GM21619 (cell line): ENCODE results near the gene TADA3.

Source experiments
- ATAC-seq: cut with Tn5 transposase; IDR thresholded peaks from one replicate; pipeline ENCODE4 v1.9.1; 2021; ENCODE audit not compliant: unreplicated experiment

Gene TADA3

GRCh38 chr3:9792405-9793160, at the start of gene TADA3, which contains the start of gene ARPC4:
TADA3 (minus strand) TSS chr3:9792473; CDS start chr3:9791466, 1,007 bp downstream.
ARPC4 (plus strand) TSS chr3:9793082; CDS start chr3:9793122, 40 bp downstream.
- ATAC-seq, result peak; percentile 81

DNA sequence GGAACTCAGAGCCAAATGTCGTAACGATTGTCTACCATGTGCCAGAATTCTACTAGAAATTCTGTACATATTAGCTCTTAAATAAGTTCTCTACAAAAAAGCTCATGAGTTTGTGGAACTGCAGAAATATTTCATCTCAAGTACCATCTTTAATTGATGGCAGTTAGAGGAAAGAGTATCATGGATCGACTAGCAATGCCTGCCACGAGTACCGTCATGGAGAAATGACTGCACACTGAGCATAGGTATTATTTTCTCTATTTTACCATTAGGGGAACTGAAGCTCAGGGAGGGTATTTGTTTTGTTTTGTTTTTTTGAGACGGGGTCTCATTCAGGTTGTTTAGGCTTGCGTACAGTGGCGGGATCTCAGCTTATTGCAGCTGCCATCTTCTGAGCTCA, 48.7 kb upstream of the TADA3 start:
- no peak for ATAC-seq

GRCh38 chr3:9838856-9839255, 46.6 kb upstream of the TADA3 start:
- no peak for ATAC-seq

DNA sequence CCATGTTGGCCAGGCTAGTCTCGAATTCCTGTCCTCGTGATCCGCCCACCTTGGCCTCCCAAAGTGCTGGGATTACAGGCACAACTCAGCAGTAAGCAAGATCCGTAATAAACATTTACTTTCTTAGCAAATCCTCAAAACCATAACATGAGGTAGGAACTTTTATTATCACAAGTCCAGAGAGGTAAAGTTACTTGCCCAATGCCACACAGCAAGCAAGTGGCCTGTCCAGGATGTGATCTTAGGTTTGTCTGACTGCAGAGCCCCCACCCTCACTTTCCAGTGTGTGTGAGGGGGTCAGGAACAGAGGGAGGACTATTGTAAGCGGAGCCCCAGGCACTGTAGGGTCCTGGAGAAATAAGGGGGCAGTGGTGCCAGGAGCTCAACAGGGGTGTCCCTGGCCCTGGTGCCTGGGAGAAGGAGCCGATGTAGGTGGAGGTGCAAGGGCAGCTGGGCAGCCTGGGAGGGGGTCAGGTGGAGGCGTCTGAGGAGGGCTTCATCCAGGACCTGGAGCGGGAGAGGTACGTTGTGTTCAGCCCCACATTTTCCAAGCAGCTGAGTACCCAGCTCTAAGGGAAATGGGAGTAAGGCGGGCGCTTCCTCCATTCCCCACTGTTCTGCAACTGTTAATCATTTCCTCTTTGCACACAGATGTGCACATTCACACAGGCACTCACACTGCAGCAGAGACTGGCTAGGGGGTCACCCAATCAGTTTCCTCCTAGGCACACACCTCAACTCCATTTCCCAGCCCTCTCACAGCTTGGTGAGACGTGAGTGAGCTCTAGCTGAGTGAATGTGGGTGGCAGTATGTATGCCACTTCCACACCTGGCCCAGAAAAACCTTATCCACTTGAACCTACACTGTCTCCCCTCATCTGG, 45.7 kb upstream of the TADA3 start:
- no peak for ATAC-seq

- no peak for ATAC-seq
These were observed 42.5 kb upstream of the TADA3 start for GRCh38 chr3:9834520-9835380.

- ATAC-seq, result no peak
These were observed 40.8 kb upstream of the TADA3 start for GRCh38 chr3:9833078-9833477.

DNA sequence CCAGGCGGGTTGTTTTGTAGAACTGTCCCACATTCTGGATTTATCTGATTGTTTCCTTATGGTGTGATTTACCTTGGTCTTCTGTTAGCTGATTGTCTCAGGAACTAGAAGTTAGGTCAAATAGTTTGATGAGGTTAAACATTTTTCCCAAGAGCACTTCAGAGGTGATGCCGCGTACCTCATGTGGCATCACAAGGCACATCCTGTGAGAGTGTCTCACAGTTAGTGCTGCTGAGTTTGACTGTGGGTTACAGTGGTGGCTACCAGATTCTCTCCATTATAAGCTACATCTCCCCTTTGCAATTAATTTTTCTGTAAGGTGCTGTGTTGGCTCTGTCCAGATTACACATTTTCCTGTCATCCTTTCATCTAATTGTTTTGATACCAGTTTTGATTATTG, 39.0 kb upstream of the TADA3 start:
- no peak for ATAC-seq

- ATAC-seq, result no peak
These were observed 36.8 kb upstream of the TADA3 start for GRCh38 chr3:9828801-9829755.

DNA sequence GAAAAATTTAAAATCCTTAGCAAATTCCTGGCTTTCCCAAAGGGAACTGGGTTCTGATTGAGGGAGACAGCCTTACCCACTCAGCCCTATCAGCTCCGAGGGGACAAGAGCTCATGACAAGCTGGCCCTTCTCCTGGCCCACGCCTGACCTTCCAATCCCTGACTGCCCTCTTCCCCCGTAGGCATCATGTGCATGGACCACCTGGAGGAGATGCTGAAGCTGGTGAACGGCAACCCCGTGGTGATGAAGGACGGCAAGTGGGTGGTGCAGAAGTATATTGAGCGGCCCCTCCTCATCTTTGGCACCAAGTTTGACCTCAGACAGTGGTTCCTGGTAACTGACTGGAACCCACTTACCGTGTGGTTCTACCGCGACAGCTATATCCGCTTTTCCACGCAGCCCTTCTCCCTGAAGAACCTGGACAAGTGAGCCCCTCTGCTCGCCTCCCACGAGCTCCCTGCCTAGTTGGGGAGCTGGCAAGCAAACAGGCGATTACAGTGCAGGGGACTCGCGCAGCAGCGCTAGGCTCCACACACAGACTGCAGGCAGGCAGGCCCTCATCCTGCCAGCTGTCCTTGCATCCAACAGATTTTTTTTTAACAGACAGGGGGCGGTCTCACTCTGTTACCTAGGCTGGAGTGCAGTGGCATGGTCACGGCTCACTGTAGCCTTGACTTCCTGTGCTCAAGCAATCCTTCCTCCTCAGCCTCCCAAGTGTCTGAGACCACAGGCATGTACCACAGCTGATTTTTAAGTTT, 34.7 kb upstream of the TADA3 start:
- ATAC-seq, result no peak

- no peak for ATAC-seq
These were observed 33.3 kb upstream of the TADA3 start for GRCh38 chr3:9825451-9826040.

DNA sequence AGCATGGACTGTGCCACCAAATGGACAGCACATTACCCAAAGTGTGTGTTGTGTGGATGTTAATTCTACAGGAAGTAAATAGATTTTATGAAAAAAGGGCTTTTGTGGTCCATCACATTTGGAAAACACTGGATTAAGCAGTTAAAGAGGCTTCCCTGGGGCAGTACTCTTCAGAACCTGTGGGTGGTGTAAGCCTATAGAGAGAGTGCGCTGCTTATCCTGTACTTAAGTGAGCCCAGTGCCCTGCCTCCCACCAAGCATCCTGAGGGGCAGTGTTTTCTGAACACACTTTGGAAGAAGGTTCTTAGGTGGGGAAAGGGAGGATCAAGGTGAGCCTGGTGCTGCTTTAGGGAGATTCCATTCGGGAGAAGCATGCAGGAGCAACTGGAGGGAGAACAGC, 28.7 kb upstream of the TADA3 start:
- ATAC-seq, result no peak

GRCh38 chr3:9820543-9820942, 28.3 kb upstream of the TADA3 start:
- ATAC-seq, result no peak

DNA sequence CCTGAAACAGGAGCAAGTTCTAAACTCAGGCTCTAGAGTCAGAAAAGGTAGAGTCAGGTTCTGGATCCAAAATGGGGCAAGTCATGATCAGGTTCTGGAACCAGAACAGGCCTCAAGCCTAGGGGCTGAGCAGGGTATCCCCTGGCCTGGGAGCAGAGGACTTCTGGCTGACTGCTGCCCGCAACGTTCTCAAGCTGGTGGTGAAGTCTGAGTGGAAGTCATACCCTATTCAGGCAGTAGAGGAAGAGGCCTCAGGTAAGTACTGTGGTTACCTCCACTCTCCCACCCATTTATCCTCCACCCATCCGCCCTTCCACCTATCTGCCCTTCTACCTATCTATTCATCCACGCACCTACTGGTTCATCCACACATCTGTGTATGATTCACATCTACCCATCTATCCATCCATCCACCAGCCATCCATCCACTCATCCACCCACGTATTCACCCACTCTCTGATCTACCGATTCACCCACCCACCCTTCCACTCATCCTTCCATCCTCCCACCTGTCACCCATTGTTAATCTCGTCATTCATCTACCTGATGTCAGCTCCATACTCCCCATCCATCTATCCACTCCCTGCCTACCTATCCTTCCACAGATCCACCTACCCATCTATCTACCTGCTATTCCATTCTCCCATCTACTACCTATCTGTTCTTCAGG, 26.5 kb upstream of the TADA3 start:
- no peak for ATAC-seq

DNA sequence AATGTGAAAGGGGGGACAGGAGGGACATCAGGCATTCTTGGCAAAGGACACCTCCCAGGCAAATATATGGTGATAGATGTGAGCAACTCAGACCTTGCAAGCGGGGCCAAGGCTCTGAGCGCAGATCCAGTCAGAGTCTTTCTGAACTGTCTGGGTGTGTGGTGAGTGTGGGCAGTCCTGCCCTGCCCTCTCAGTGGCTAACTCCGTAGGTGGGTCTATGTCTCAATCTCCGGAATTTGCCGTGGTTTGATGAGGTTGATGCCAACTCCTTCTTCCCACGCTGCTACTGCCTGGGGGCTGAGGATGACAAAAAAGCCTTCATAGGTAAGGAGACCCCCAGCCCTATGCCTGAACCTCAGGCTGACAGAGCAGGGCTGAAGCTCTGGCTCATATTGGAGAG, 25.2 kb upstream of the TADA3 start:
- no peak for ATAC-seq

DNA sequence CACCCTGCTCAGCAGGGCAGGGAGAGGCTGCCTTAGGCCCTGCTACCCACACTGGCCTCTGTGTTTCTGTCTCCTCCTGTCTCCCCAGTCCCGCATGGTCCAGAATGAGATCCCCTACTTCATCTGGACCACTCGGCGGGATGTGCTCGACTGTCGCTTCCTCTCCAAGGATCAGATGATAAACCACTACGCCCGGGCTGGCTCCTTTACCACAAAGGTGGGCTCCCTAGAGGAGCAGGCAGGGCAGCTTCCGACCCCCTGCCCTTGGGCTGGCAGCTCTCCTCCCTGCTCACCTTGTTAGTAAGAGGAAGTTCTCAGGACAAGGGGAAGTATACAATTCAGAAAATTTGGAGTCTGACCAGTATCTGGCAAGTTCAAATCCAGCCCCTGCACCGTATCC, 23.7 kb upstream of the TADA3 start:
- ATAC-seq, result no peak

- no peak for ATAC-seq
These were observed 20.7 kb upstream of the TADA3 start for GRCh38 chr3:9812870-9813483.

GRCh38 chr3:9810846-9811245, 18.6 kb upstream of the TADA3 start:
- no peak for ATAC-seq

- ATAC-seq, result no peak
These were observed 18.1 kb upstream of the TADA3 start for GRCh38 chr3:9810433-9810770.
